IMR-90 (cell line): Measurements from ENCODE around the gene CLEC5A. TPM values are rescaled to one million over a fixed set of nuclear protein-coding genes. Genes with fewer than 3 reads are reported as not detected.

Experiments used
- ATAC-seq: fragments of 200-7000 bp; cut with Tn5 transposase; 2 replicates; pipeline ENCODE4 v1.9.1; 2020; ENCODE audit warnings: low read depth, mild to moderate bottlenecking, moderate library complexity
- BruUV-seq: library from RNA; stranded (reverse); fragments of 400-500 nt; replicated peaks from 2 replicates; lab custom pipeline; 2021; lab: Mats Ljungman, UMichigan
- CTCF ChIA-PET: fragments of 300-600 bp; formaldehyde crosslinking; extraction: SDS; loops from one replicate; lab custom pipeline; 2021; ENCODE audit warnings: antibody characterized with exemption; lab: Yijun Ruan, JAX
- POLR2A ChIA-PET: fragments of 300-600 bp; sonication (Branson Sonifier 250); formaldehyde crosslinking; loops from one replicate; lab custom pipeline; 2022; ENCODE audit warnings: antibody characterized with exemption; ENCODE audit not compliant: unreplicated experiment; lab: Charles Lee
- DNase-seq: peaks from one replicate; pipeline ENCODE4 v3.0.0; 2013
- H2AFZ ChIP-seq: replicated peaks from 2 replicates; pipeline ENCODE3; 2013; ENCODE audit warnings: low read length, mild to moderate bottlenecking; ENCODE audit not compliant: poor library complexity
- H2AK5ac ChIP-seq: 2 replicates; pipeline ENCODE4 v1.6.1; 2013; ENCODE audit warnings: low read depth, low read length, inconsistent platforms
- H2AK9ac ChIP-seq: replicated peaks from 2 replicates; pipeline ENCODE3; 2013; ENCODE audit warnings: mild to moderate bottlenecking, low read depth, low read length, moderate library complexity; ENCODE audit not compliant: poor library complexity
- H2BK120ac ChIP-seq: 2 replicates; pipeline ENCODE4 v1.6.1; 2013; ENCODE audit warnings: low read depth, low read length, inconsistent platforms
- H2BK15ac ChIP-seq: 3 replicates; pipeline ENCODE4 v1.6.1; 2013; ENCODE audit warnings: low read depth, low read length, inconsistent platforms
- H2BK20ac ChIP-seq: 2 replicates; pipeline ENCODE4 v1.6.1; 2013; ENCODE audit warnings: low read depth, mild to moderate bottlenecking, inconsistent platforms, low read length, moderate library complexity
- H2BK5ac ChIP-seq: 2 replicates; pipeline ENCODE4 v1.6.1; 2013; ENCODE audit warnings: mild to moderate bottlenecking, low read depth, low read length, inconsistent platforms; ENCODE audit not compliant: poor library complexity, severe bottlenecking
- H3K14ac ChIP-seq: replicated peaks from 2 replicates; pipeline ENCODE4 v1.6.1; 2013; ENCODE audit warnings: low read depth, low read length, inconsistent platforms
- H3K18ac ChIP-seq: 2 replicates; pipeline ENCODE4 v1.6.1; 2013; ENCODE audit warnings: low read depth, low read length, control low read depth
- H3K23ac ChIP-seq: 2 replicates; pipeline ENCODE4 v1.6.1; 2013; ENCODE audit warnings: low read depth, low read length, inconsistent platforms
- H3K27ac ChIP-seq: 2 replicates; pipeline ENCODE4 v1.5.1; 2013; ENCODE audit warnings: mild to moderate bottlenecking, control low read depth, low read length; ENCODE audit not compliant: insufficient read depth
- H3K27me3 ChIP-seq: 2 replicates; pipeline ENCODE4 v1.6.1; 2013; ENCODE audit warnings: low read length; ENCODE audit not compliant: control insufficient read depth, insufficient read depth
- H3K36me3 ChIP-seq: 2 replicates; pipeline ENCODE4 v1.6.1; 2013; ENCODE audit warnings: low read length, mixed read lengths; ENCODE audit not compliant: control insufficient read depth, insufficient read depth
- H3K4ac ChIP-seq: 2 replicates; pipeline ENCODE4 v1.6.1; 2013; ENCODE audit warnings: low read depth, low read length, inconsistent platforms
- H3K4me1 ChIP-seq: 2 replicates; pipeline ENCODE4 v1.6.1; 2013; ENCODE audit warnings: low read length, mixed read lengths; ENCODE audit not compliant: control insufficient read depth, insufficient read depth
- H3K4me2 ChIP-seq: 2 replicates; pipeline ENCODE4 v1.6.1; 2013; ENCODE audit warnings: low read depth, mild to moderate bottlenecking, control low read depth, low read length, moderate library complexity
- H3K4me3 ChIP-seq: 2 replicates; pipeline ENCODE4 v1.5.1; 2013; ENCODE audit warnings: low read depth, mild to moderate bottlenecking, control low read depth, low read length, moderate library complexity; ENCODE audit not compliant: insufficient read depth
- H3K56ac ChIP-seq: 2 replicates; pipeline ENCODE4 v1.6.1; 2013; ENCODE audit warnings: low read length, inconsistent platforms; ENCODE audit not compliant: insufficient read depth; ENCODE audit errors: extremely low read depth
- H3K79me1 ChIP-seq, 2 experiments: 2 replicates each; pipeline ENCODE4 v1.6.1; 2013; ENCODE audit warnings: low read length in 2 of 2, inconsistent platforms in 1 of 2, low read depth in 1 of 2
- H3K9ac ChIP-seq: 2 replicates; pipeline ENCODE4 v1.6.1; 2013; ENCODE audit warnings: low read depth, low read length, control low read depth
- H3K9me1 ChIP-seq: 2 replicates; pipeline ENCODE4 v1.6.1; 2013; ENCODE audit warnings: low read length, inconsistent platforms; ENCODE audit not compliant: insufficient read depth
- H3K9me3 ChIP-seq: 2 replicates; pipeline ENCODE4 v1.6.1; 2013; ENCODE audit warnings: low read length; ENCODE audit not compliant: control insufficient read depth, insufficient read depth
- H4K20me1 ChIP-seq: 2 replicates; pipeline ENCODE4 v1.6.1; 2013; ENCODE audit warnings: low read length, inconsistent platforms; ENCODE audit not compliant: insufficient read depth
- H4K5ac ChIP-seq: 2 replicates; pipeline ENCODE4 v1.6.1; 2013; ENCODE audit warnings: mild to moderate bottlenecking, low read depth, low read length, control low read depth
- H4K8ac ChIP-seq, 2 experiments: 2 replicates each; pipeline ENCODE4 v1.6.1; 2013; ENCODE audit warnings: low read depth in 2 of 2, low read length in 2 of 2, control low read depth in 1 of 2, inconsistent platforms in 1 of 2
- H4K91ac ChIP-seq: 2 replicates; pipeline ENCODE4 v1.6.1; 2013; ENCODE audit warnings: low read depth, low read length, inconsistent platforms; ENCODE audit not compliant: insufficient read depth
- BHLHE40 ChIP-seq: fragments of 150-350 bp; IDR thresholded peaks from 2 replicates; pipeline ENCODE4 v1.6.1; 2016; ENCODE audit warnings: mild to moderate bottlenecking, low read depth, low read length
- CEBPB ChIP-seq: IDR thresholded peaks from 2 replicates; pipeline ENCODE4 v1.6.1; 2012; ENCODE audit warnings: low read depth, low read length, improper control_type of control experiment
- CTCF ChIP-seq: conservative IDR thresholded peaks from 2 replicates; pipeline ENCODE4 v1.5.1; 2012; ENCODE audit warnings: mild to moderate bottlenecking, low read depth, low read length, improper control_type of control experiment
- MAFK ChIP-seq: IDR thresholded peaks from 2 replicates; pipeline ENCODE4 v1.6.1; 2012; ENCODE audit warnings: low read depth, low read length, improper control_type of control experiment
- MAZ ChIP-seq: IDR thresholded peaks from 2 replicates; pipeline ENCODE4 v1.6.1; 2012; ENCODE audit warnings: low read depth, mild to moderate bottlenecking, low read length, improper control_type of control experiment, moderate library complexity, borderline replicate concordance
- NFE2L2 ChIP-seq: fragments of 150-350 bp; IDR thresholded peaks from 2 replicates; pipeline ENCODE4 v1.6.1; 2016; ENCODE audit warnings: low read depth, mild to moderate bottlenecking, low read length
- RAD21 ChIP-seq: IDR thresholded peaks from 2 replicates; pipeline ENCODE4 v1.6.1; 2012; ENCODE audit warnings: low read length, improper control_type of control experiment
- USF2 ChIP-seq: fragments of 150-350 bp; IDR thresholded peaks from 2 replicates; pipeline ENCODE4 v1.6.1; 2017; ENCODE audit warnings: mild to moderate bottlenecking, antibody characterized with exemption, low read length, low read depth
- WGBS, 2 experiments: methylation state at CpG; one replicate each; pipeline versions ENCODE4 v1.1.5 to v1.1.7; 2013; ENCODE audit warnings: missing lambda C conversion rate in 2 of 2; ENCODE audit not compliant: insufficient read length in 1 of 2; ENCODE audit errors: extremely low coverage in 2 of 2; 5-methylcytosine and 5-hydroxymethylcytosine counted together
- dilution Hi-C: fragments of 300-500 bp; cut with HindIII; formaldehyde crosslinking; loops from one replicate; pipeline ENCODE4 v1.14.3; 2018; ENCODE audit warnings: low sequenced_read_pairs; ENCODE audit not compliant: unreplicated experiment
- in situ Hi-C: fragments of 300-500 bp; cut with MboI; formaldehyde crosslinking; loops from 3 replicates; pipeline ENCODE4 v1.14.3; 2019; ENCODE audit warnings: low sequenced_read_pairs, inconsistent platforms, mixed read lengths
- intact Hi-C: fragments of 100-400 bp; cut with micrococcal nuclease; formaldehyde crosslinking; loops from 2 replicates; pipeline ENCODE4 v1.10.0; 2022
- polyA plus RNA-seq, 3 experiments: library from polyadenylated mRNA; depleted of rRNA; stranded (reverse); fragments of >200 nt; gene quantifications; 2 replicates each; pipeline ENCODE4 v1.2.3, GENCODE V29; 2012; ENCODE audit warnings: low replicate concordance in 1 of 3
- total RNA-seq: library from RNA; depleted of rRNA; stranded (reverse); fragments of >200 nt; gene quantifications from 2 replicates; pipeline ENCODE4 v1.2.3, GENCODE V29; 2012

CLEC5A gene
- total and polyA plus RNA-seq, 2 of the 4 experiments (the other 2 are of a cell fraction) = not detected

- no peak overlapping the region for H2BK5ac ChIP-seq
- dilution Hi-C loops (no loop called here), in situ Hi-C loops (no loop called here), intact Hi-C loops (no loop called here)
- H3K56ac ChIP-seq = no peak overlapping the region
- no peak overlapping the region for H3K14ac ChIP-seq
- H3K36me3 ChIP-seq = no peaks in the 10 kb centered on the region
- TF ChIP-seq MAZ (no peak), NFE2L2 (no peak), USF2 (no peak), CEBPB (no peak), CTCF (no peak), MAFK (no peak), BHLHE40 (no peak), RAD21 (no peak)
- no peak overlapping the region for H3K4me2 ChIP-seq
- H2BK120ac ChIP-seq = no peak overlapping the region
- H3K9ac ChIP-seq = no peak overlapping the region
- H3K27ac ChIP-seq = no peak overlapping the region
- POLR2A ChIA-PET = no interaction called here
- no peaks in the 10 kb centered on the region for H3K4me1 ChIP-seq
- no peak overlapping the region for H2AK9ac ChIP-seq
- no peak overlapping the region for H2AK5ac ChIP-seq
- WGBS, 2 experiments = no CpG with 5 or more reads among the region's 1 CpG
- H3K4me3 ChIP-seq = no peak overlapping the region
- H2AFZ ChIP-seq = no peak overlapping the region
- H3K79me1 ChIP-seq = no peaks in the 10 kb centered on the region
- H3K9me3 ChIP-seq = peaks cover 5% of the 10 kb centered on the region
- H4K5ac ChIP-seq = no peak overlapping the region
- no peak overlapping the region for H2BK20ac ChIP-seq
- no peak overlapping the region for H3K4ac ChIP-seq
- no peaks in the 10 kb centered on the region for H4K20me1 ChIP-seq
- CTCF ChIA-PET = no interaction called here
- no peak overlapping the region for H4K91ac ChIP-seq
- BruUV-seq = no TSS peak
- no peak overlapping the region for H3K18ac ChIP-seq
- ATAC-seq (no peak), DNase-seq (no peak)
- H3K27me3 ChIP-seq = no peaks in the 10 kb centered on the region
- H4K8ac ChIP-seq = no peak overlapping the region
- no peaks in the 10 kb centered on the region for H3K9me1 ChIP-seq
- H3K23ac ChIP-seq = no peak overlapping the region
- no peak overlapping the region for H2BK15ac ChIP-seq
Measured at GRCh38 chr7:141952461-141952860, 5.7 kb upstream of the CLEC5A start.
